DOHH2 (cell line): ENCODE measurements around the gene SMCO4.

Source experiments
- H3F3A ChIP-seq: fragments of 200-600 bp; sonication (generic), shearing (Covaris generic); 2 replicates; pipeline ENCODE4 v1.6.0; 2016; ENCODE audit warnings: antibody characterized with exemption, mild to moderate bottlenecking; ENCODE audit not compliant: control insufficient read depth, insufficient read depth
- H3K27ac ChIP-seq: fragments of 200-600 bp; sonication (generic); 2 replicates; pipeline ENCODE4 v1.5.1; 2014; ENCODE audit warnings: low read depth, mild to moderate bottlenecking, low read length, moderate library complexity
- H3K27me3 ChIP-seq: fragments of 200-600 bp; sonication (generic); 2 replicates; pipeline ENCODE4 v1.6.1; 2014; ENCODE audit warnings: mild to moderate bottlenecking, low read length, mixed read lengths; ENCODE audit not compliant: control insufficient read depth
- H3K36me3 ChIP-seq: fragments of 200-600 bp; sonication (generic); 2 replicates; pipeline ENCODE4 v1.6.1; 2014; ENCODE audit warnings: mild to moderate bottlenecking, low read length, moderate library complexity, mixed read lengths; ENCODE audit not compliant: control insufficient read depth
- H3K4me1 ChIP-seq: fragments of 200-600 bp; sonication (generic); 2 replicates; pipeline ENCODE4 v1.6.1; 2014; ENCODE audit warnings: mild to moderate bottlenecking, low read length, mixed read lengths; ENCODE audit not compliant: control insufficient read depth
- H3K4me2 ChIP-seq: fragments of 200-600 bp; sonication (generic); 2 replicates; pipeline ENCODE4 v1.6.0; 2014; ENCODE audit warnings: mild to moderate bottlenecking, low read length, moderate library complexity
- H3K4me3 ChIP-seq: fragments of 200-600 bp; sonication (generic); 2 replicates; pipeline ENCODE4 v1.5.1; 2014; ENCODE audit warnings: mild to moderate bottlenecking, low read length, mixed read lengths
- H3K79me2 ChIP-seq: fragments of 200-600 bp; sonication (generic); 2 replicates; pipeline ENCODE4 v1.6.1; 2014; ENCODE audit warnings: mild to moderate bottlenecking, low read length, mixed read lengths; ENCODE audit not compliant: control insufficient read depth
- H3K9me2 ChIP-seq: fragments of 200-600 bp; sonication (generic); replicated peaks from 2 replicates; pipeline ENCODE4 v1.6.1; 2014; ENCODE audit warnings: mild to moderate bottlenecking, low read length, mixed read lengths; ENCODE audit not compliant: control insufficient read depth
- H3K9me3 ChIP-seq: fragments of 200-600 bp; sonication (generic); 2 replicates; pipeline ENCODE4 v1.6.1; 2014; ENCODE audit warnings: antibody characterized with exemption, low read length, mixed read lengths; ENCODE audit not compliant: control insufficient read depth, insufficient read depth
- H4K20me1 ChIP-seq: fragments of 200-600 bp; sonication (generic); 2 replicates; pipeline ENCODE4 v1.6.0; 2014; ENCODE audit warnings: low read depth, mild to moderate bottlenecking, antibody characterized with exemption, low read length, moderate library complexity; ENCODE audit not compliant: control insufficient read depth, insufficient read depth
- CTCF ChIP-seq: fragments of 200-600 bp; sonication (generic); IDR thresholded peaks from one replicate; pipeline ENCODE4 v1.5.1; 2014; ENCODE audit warnings: antibody characterized with exemption, mild to moderate bottlenecking, low read depth, low read length; ENCODE audit not compliant: poor library complexity, severe bottlenecking
- EZH2phosphoT487 ChIP-seq: fragments of 200-600 bp; sonication (generic); IDR thresholded peaks from 2 replicates; pipeline ENCODE4 v1.6.1; 2017; ENCODE audit warnings: borderline replicate concordance, mild to moderate bottlenecking, antibody characterized with exemption, low read length, moderate library complexity, mixed read lengths

Gene SMCO4

GRCh38 chr11:93564895-93565294 lies 21.7 kb upstream of the SMCO4 start:
- Histone ChIP-seq H3K36me3 (no peaks in the 10 kb centered on the region), H3K4me1 (no peaks in the 10 kb centered on the region), H3K4me2 (no peak overlapping the region), H3K79me2 (no peaks in the 10 kb centered on the region), H3K27me3 (peaks cover 4% of the 10 kb centered on the region), H3F3A (no peaks in the 10 kb centered on the region), H3K4me3 (no peak overlapping the region), H4K20me1 (no peaks in the 10 kb centered on the region), H3K9me3 (no peaks in the 10 kb centered on the region), H3K9me2 (no peaks in the 10 kb centered on the region), H3K27ac (no peak overlapping the region)
- TF ChIP-seq CTCF: no peak
- no peak for TF ChIP-seq EZH2phosphoT487

- H4K20me1 ChIP-seq: no peaks in the 10 kb centered on the region
- H3K79me2 ChIP-seq: no peaks in the 10 kb centered on the region
- H3K27me3 ChIP-seq: no peaks in the 10 kb centered on the region
- no peaks in the 10 kb centered on the region for H3K9me2 ChIP-seq
- H3K4me2 ChIP-seq: no peak overlapping the region
- no peaks in the 10 kb centered on the region for H3K9me3 ChIP-seq
- no peaks in the 10 kb centered on the region for H3K36me3 ChIP-seq
- TF ChIP-seq EZH2phosphoT487: no peak
- TF ChIP-seq CTCF: no peak
- H3K4me1 ChIP-seq: no peaks in the 10 kb centered on the region
- no peaks in the 10 kb centered on the region for H3F3A ChIP-seq
- H3K4me3 ChIP-seq: no peak overlapping the region
- H3K27ac ChIP-seq: no peak overlapping the region
Measured at GRCh38 chr11:93563857-93564256, 20.7 kb upstream of the SMCO4 start.

- Histone ChIP-seq H3F3A (no peaks in the 10 kb centered on the region), H4K20me1 (no peaks in the 10 kb centered on the region), H3K4me3 (no peak overlapping the region), H3K36me3 (no peaks in the 10 kb centered on the region), H3K27me3 (no peaks in the 10 kb centered on the region), H3K27ac (no peak overlapping the region), H3K4me1 (no peaks in the 10 kb centered on the region), H3K9me2 (no peaks in the 10 kb centered on the region), H3K4me2 (no peak overlapping the region), H3K9me3 (no peaks in the 10 kb centered on the region), H3K79me2 (no peaks in the 10 kb centered on the region)
- TF ChIP-seq CTCF (no peak), EZH2phosphoT487 (no peak)
Measured at GRCh38 chr11:93560199-93560932, 17.2 kb upstream of the SMCO4 start.
